ENCODE results near the gene AOC2. TPM values are rescaled to one million over a fixed set of nuclear protein-coding genes. Genes with fewer than 3 reads are reported as not detected.

The AOC2 gene
- total and polyA plus RNA-seq, 9 of the 15 experiments (the other 6 are each of a cell fraction or from before 2014, with no cell fraction given) = 0.08 to 0.91 (median 0.49) TPM

DNA sequence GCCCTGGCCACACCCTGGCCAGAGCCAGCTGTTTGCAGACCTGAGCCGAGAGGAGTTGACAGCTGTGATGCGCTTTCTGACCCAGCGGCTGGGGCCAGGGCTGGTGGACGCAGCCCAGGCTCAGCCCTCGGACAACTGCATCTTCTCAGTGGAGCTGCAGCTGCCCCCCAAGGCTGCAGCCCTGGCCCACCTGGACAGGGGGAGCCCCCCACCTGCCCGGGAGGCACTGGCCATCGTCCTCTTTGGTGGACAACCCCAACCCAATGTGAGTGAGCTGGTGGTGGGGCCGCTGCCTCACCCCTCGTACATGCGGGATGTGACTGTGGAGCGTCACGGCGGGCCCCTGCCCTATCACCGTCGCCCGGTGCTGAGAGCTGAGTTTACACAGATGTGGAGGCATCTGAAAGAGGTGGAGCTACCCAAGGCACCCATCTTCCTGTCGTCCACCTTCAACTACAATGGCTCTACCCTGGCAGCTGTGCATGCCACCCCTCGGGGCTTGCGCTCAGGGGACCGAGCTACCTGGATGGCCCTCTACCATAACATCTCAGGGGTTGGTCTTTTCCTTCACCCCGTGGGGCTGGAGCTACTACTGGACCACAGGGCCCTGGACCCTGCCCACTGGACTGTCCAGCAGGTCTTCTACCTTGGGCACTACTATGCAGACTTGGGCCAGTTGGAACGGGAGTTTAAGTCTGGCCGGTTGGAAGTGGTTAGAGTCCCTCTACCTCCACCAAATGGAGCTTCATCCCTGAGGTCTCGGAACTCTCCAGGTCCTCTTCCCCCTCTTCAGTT is 578 bp downstream of the AOC2 start:
- Histone ChIP-seq H3K4me1 (replicated peaks in 1 of 2; ENCODE audit: control insufficient read depth in 2 of 2, insufficient read depth in 2 of 2, low read length in 2 of 2) (peaks cover 3 to 10% of the 10 kb centered on the region in 2 experiments; a peak in 3 of 5 replicates), H3K4me3 (no peak overlapping the region), H3K36me3 (ENCODE audit: control insufficient read depth, insufficient read depth, low read length) (peaks cover 55% of the 10 kb centered on the region), H3K9me3 (replicated peaks; ENCODE audit: control insufficient read depth, insufficient read depth, low read depth, low read length) (no peaks in the 10 kb centered on the region), H3K9ac (ENCODE audit: insufficient read depth in 1 of 2, low read depth in 2 of 2, low read length in 2 of 2) (no peak overlapping the region; a peak in 1 of 4 replicates), H3K79me2 (ENCODE audit: control insufficient read depth, insufficient read depth, low read length) (no peaks in the 10 kb centered on the region; the same call in 2 of the 3 replicates), H4K20me1 (replicated peaks; ENCODE audit: control insufficient read depth, insufficient read depth, low read length) (0 out of 2 replicates have a peak, but pooled peaks cover 2% of the 10 kb centered on the region), H3K9me1 (ENCODE audit: control insufficient read depth, insufficient read depth, low read length) (no peaks in the 10 kb centered on the region), H3K27me3 (ENCODE audit: control insufficient read depth in 2 of 2, insufficient read depth in 2 of 2, low read length in 2 of 2) (no peaks in the 10 kb centered on the region), H3K4me2 (ENCODE audit: insufficient read depth, low read length) (no peak overlapping the region), H2AFZ (ENCODE audit: low read depth, low read length) (no peak overlapping the region), H3K27ac (ENCODE audit: extremely low read depth, low read depth, low read length) (no peak overlapping the region)
- in situ Hi-C loops (cut with MboI) = loop anchor here (5.0 kb wide), 1 partner anchor 92 kb away; no protein-coding TSS in a partner anchor
- intact Hi-C loops (cut with micrococcal nuclease) = no loop called here
- ATAC-seq = no peak; the same call in 2 of the 3 replicates
- no peak for DNase-seq (ENCODE audit: extremely low read depth in 1 of 4, low spot score in 3 of 4)
- TF ChIP-seq, protein P1, sequence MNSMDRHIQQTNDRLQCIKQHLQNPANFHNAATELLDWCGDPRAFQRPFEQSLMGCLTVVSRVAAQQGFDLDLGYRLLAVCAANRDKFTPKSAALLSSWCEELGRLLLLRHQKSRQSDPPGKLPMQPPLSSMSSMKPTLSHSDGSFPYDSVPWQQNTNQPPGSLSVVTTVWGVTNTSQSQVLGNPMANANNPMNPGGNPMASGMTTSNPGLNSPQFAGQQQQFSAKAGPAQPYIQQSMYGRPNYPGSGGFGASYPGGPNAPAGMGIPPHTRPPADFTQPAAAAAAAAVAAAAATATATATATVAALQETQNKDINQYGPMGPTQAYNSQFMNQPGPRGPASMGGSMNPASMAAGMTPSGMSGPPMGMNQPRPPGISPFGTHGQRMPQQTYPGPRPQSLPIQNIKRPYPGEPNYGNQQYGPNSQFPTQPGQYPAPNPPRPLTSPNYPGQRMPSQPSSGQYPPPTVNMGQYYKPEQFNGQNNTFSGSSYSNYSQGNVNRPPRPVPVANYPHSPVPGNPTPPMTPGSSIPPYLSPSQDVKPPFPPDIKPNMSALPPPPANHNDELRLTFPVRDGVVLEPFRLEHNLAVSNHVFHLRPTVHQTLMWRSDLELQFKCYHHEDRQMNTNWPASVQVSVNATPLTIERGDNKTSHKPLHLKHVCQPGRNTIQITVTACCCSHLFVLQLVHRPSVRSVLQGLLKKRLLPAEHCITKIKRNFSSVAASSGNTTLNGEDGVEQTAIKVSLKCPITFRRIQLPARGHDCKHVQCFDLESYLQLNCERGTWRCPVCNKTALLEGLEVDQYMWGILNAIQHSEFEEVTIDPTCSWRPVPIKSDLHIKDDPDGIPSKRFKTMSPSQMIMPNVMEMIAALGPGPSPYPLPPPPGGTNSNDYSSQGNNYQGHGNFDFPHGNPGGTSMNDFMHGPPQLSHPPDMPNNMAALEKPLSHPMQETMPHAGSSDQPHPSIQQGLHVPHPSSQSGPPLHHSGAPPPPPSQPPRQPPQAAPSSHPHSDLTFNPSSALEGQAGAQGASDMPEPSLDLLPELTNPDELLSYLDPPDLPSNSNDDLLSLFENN (IDR thresholded peaks at IDR 0.05; ENCODE audit: low read depth in 2 of 2, low read length in 2 of 2) = no peak
- no peak for TF ChIP-seq FOXP1 (CRISPR knock-in tag; IDR thresholded peaks at IDR 0.05)
- TF ChIP-seq ZNF561 (CRISPR knock-in tag; conservative IDR thresholded peaks at IDR 0.05) = no peak
- peak; percentile 71 for TF ChIP-seq POLR2G (IDR thresholded peaks at IDR 0.05; ENCODE audit: low read depth, low read length)
- no peak for TF ChIP-seq HDAC6 (IDR thresholded peaks at IDR 0.05; ENCODE audit: low read depth, low read length)
- no peak for TF ChIP-seq PPARD (CRISPR knock-in tag; IDR thresholded peaks at IDR 0.05)
- peak; percentile 59 for TF ChIP-seq RBFOX2 (IDR thresholded peaks at IDR 0.05; ENCODE audit: low read depth, low read length)
- no peak for TF ChIP-seq HDAC1 (IDR thresholded peaks at IDR 0.05)
- TF ChIP-seq SUPT5H (IDR thresholded peaks at IDR 0.05) = no peak
- TF ChIP-seq, protein P2, sequence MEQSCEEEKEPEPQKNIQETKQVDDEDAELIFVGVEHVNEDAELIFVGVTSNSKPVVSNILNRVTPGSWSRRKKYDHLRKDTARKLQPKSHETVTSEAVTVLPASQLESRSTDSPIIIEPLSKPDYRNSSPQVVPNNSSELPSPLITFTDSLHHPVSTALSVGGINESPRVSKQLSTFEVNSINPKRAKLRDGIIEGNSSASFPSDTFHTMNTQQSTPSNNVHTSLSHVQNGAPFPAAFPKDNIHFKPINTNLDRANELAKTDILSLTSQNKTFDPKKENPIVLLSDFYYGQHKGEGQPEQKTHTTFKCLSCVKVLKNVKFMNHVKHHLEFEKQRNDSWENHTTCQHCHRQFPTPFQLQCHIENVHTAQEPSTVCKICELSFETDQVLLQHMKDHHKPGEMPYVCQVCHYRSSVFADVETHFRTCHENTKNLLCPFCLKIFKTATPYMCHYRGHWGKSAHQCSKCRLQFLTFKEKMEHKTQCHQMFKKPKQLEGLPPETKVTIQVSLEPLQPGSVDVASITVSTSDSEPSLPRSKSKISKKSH (CRISPR knock-in tag; IDR thresholded peaks at IDR 0.05) = no peak
- no TSS peak for BruUV-seq (replicated peaks)
- ChIA-PET CTCF (ENCODE audit: low intra/inter-chr PET ratio) (interaction anchor here (4.7 kb wide), 1 partner anchor 93 kb away, joined by 37 read pairs; no protein-coding TSS in a partner anchor), POLR2A (interaction anchor here (1.0 to 1.9 kb wide), 9 partner anchors 8 to 154 kb away, joined by 3 to 6 read pairs (median 4); partner anchors contain the start of gene RPL27)
- WGBS (ENCODE audit: insufficient coverage, low coverage, missing lambda C conversion rate) = 92% methylated on average over 24 of the region's 24 CpGs
- no peak for FAIRE-seq
